ENCODE results near the gene CNTD1.
"Not testable (repeated sequence)": the region's sequence is repeated elsewhere in the genome, so short reads cannot be mapped to it uniquely, and the experiment has no call there.

The CNTD1 gene

GRCh38 chr17:42849031-42849430, 50.4 kb downstream of the CNTD1 start:
- peaks cover 17 to 20% of the 10 kb centered on the region in 2 experiments for H3K36me3 ChIP-seq (ENCODE audit: control insufficient read depth in 1 of 2, insufficient read depth in 2 of 2, low read length in 2 of 2)
- WGBS (ENCODE audit: extremely low coverage, insufficient coverage, insufficient read length) = no CpG with 5 or more reads among the region's 9 CpGs
- no peak overlapping the region for H3K18ac ChIP-seq (ENCODE audit: low read length)
- no peak overlapping the region for H2AFZ ChIP-seq (ENCODE audit: insufficient read depth, low read length, poor library complexity)
- H4K8ac ChIP-seq (ENCODE audit: low read depth, low read length) = no peak overlapping the region
- H4K91ac ChIP-seq (ENCODE audit: low read depth, low read length) = no peak overlapping the region
- H2AK5ac ChIP-seq (ENCODE audit: low read length) = no peak overlapping the region
- H3K23ac ChIP-seq (ENCODE audit: low read length) = no peak overlapping the region
- H3K4me3 ChIP-seq (ENCODE audit: low read depth, low read length) = no peak overlapping the region
- H3K9me3 ChIP-seq (ENCODE audit: insufficient read depth, low read depth, low read length) = no peaks in the 10 kb centered on the region
- H3K79me1 ChIP-seq (ENCODE audit: low read length) = no peaks in the 10 kb centered on the region
- H3K4ac ChIP-seq (ENCODE audit: low read depth, low read length) = no peak overlapping the region
- H3K79me2 ChIP-seq (ENCODE audit: control insufficient read depth, insufficient read depth, low read length, poor library complexity) = no peaks in the 10 kb centered on the region
- no peak overlapping the region for H4K12ac ChIP-seq (ENCODE audit: low read depth, low read length)
- H3K14ac ChIP-seq (ENCODE audit: low read length) = no peak overlapping the region
- no peak overlapping the region for H3K27ac ChIP-seq (ENCODE audit: low read depth, low read length)
- no peaks in the 10 kb centered on the region for H3K4me1 ChIP-seq (ENCODE audit: control insufficient read depth in 1 of 2, insufficient read depth in 2 of 2, low read length in 2 of 2)
- no peak overlapping the region for H3K4me2 ChIP-seq (ENCODE audit: low read length)
- no peak overlapping the region for H2BK12ac ChIP-seq (ENCODE audit: low read length)
- H3K9ac ChIP-seq (ENCODE audit: low read length) = no peak overlapping the region
- DNase-seq = no peak
- H3K27me3 ChIP-seq (ENCODE audit: insufficient read depth, low read length) = no peaks in the 10 kb centered on the region
- H2BK5ac ChIP-seq (ENCODE audit: low read depth, low read length, poor library complexity) = no peak overlapping the region
- H2BK120ac ChIP-seq (ENCODE audit: insufficient read depth, low read length, poor library complexity) = no peak overlapping the region

- H3K27me3 ChIP-seq (ENCODE audit: insufficient read depth, low read length) = no peaks in the 10 kb centered on the region
- H3K9ac ChIP-seq (ENCODE audit: low read length) = no peak overlapping the region
- no peak overlapping the region for H2AFZ ChIP-seq (ENCODE audit: insufficient read depth, low read length, poor library complexity)
- H2AK5ac ChIP-seq (ENCODE audit: low read length) = no peak overlapping the region
- WGBS (ENCODE audit: extremely low coverage, insufficient coverage, insufficient read length) = no CpG with 5 or more reads among the region's 8 CpGs
- H2BK120ac ChIP-seq (ENCODE audit: insufficient read depth, low read length, poor library complexity) = no peak overlapping the region
- no peak overlapping the region for H4K12ac ChIP-seq (ENCODE audit: low read depth, low read length)
- H2BK5ac ChIP-seq (ENCODE audit: low read depth, low read length, poor library complexity) = no peak overlapping the region
- no peak overlapping the region for H3K14ac ChIP-seq (ENCODE audit: low read length)
- H3K79me1 ChIP-seq (ENCODE audit: low read length) = no peaks in the 10 kb centered on the region
- no peak overlapping the region for H3K4ac ChIP-seq (ENCODE audit: low read depth, low read length)
- H3K9me3 ChIP-seq (ENCODE audit: insufficient read depth, low read depth, low read length) = no peaks in the 10 kb centered on the region
- no peak overlapping the region for H3K4me2 ChIP-seq (ENCODE audit: low read length)
- H3K4me3 ChIP-seq (ENCODE audit: low read depth, low read length) = no peak overlapping the region
- H3K18ac ChIP-seq (ENCODE audit: low read length) = no peak overlapping the region
- no peaks in the 10 kb centered on the region for H3K79me2 ChIP-seq (ENCODE audit: control insufficient read depth, insufficient read depth, low read length, poor library complexity)
- H4K91ac ChIP-seq (ENCODE audit: low read depth, low read length) = no peak overlapping the region
- no peaks in the 10 kb centered on the region for H3K4me1 ChIP-seq (ENCODE audit: control insufficient read depth in 1 of 2, insufficient read depth in 2 of 2, low read length in 2 of 2)
- no peak overlapping the region for H2BK12ac ChIP-seq (ENCODE audit: low read length)
- no peak overlapping the region for H3K27ac ChIP-seq (ENCODE audit: low read depth, low read length)
- H4K8ac ChIP-seq (ENCODE audit: low read depth, low read length) = no peak overlapping the region
- peaks cover 11 to 15% of the 10 kb centered on the region in 2 experiments for H3K36me3 ChIP-seq (ENCODE audit: control insufficient read depth in 1 of 2, insufficient read depth in 2 of 2, low read length in 2 of 2)
- no peak for DNase-seq
- H3K23ac ChIP-seq (ENCODE audit: low read length) = no peak overlapping the region
Observed at GRCh38 chr17:42849451-42850181, 51.0 kb downstream of the CNTD1 start.

- no peak within 1 kb of the TSS for H3K18ac ChIP-seq (ENCODE audit: low read length)
- no peak within 1 kb of the TSS for H2BK5ac ChIP-seq (ENCODE audit: low read depth, low read length, poor library complexity)
- H3K4ac ChIP-seq (ENCODE audit: low read depth, low read length) = no peak within 1 kb of the TSS
- H3K9me3 ChIP-seq (ENCODE audit: insufficient read depth, low read depth, low read length) = no peaks in the 10 kb centered on the region
- H3K4me3 ChIP-seq (ENCODE audit: low read depth, low read length) = no peak within 1 kb of the TSS
- no peak within 1 kb of the TSS for H2AFZ ChIP-seq (ENCODE audit: insufficient read depth, low read length, poor library complexity)
- H3K36me3 ChIP-seq (ENCODE audit: control insufficient read depth in 1 of 2, insufficient read depth in 2 of 2, low read length in 2 of 2) = peaks cover 0 to 2% of the 10 kb centered on the region in 2 experiments
- H4K8ac ChIP-seq (ENCODE audit: low read depth, low read length) = no peak within 1 kb of the TSS
- H3K79me2 ChIP-seq (ENCODE audit: control insufficient read depth, insufficient read depth, low read length, poor library complexity) = no peaks in the 10 kb centered on the region
- H2AK5ac ChIP-seq (ENCODE audit: low read length) = no peak within 1 kb of the TSS
- H3K4me1 ChIP-seq (ENCODE audit: control insufficient read depth in 1 of 2, insufficient read depth in 2 of 2, low read length in 2 of 2) = no peaks in the 10 kb centered on the region
- H4K91ac ChIP-seq (ENCODE audit: low read depth, low read length) = no peak within 1 kb of the TSS
- WGBS (ENCODE audit: extremely low coverage, insufficient coverage, insufficient read length) = no CpG with 5 or more reads among the region's 9 CpGs
- no peaks in the 10 kb centered on the region for H3K79me1 ChIP-seq (ENCODE audit: low read length)
- H2BK120ac ChIP-seq (ENCODE audit: insufficient read depth, low read length, poor library complexity) = no peak within 1 kb of the TSS
- H3K27me3 ChIP-seq (ENCODE audit: insufficient read depth, low read length) = no peaks in the 10 kb centered on the region
- no peak for DNase-seq
- H3K4me2 ChIP-seq (ENCODE audit: low read length) = no peak within 1 kb of the TSS
- H2BK12ac ChIP-seq (ENCODE audit: low read length) = no peak within 1 kb of the TSS
- H3K9ac ChIP-seq (ENCODE audit: low read length) = no peak within 1 kb of the TSS
- H3K14ac ChIP-seq (ENCODE audit: low read length) = no peak within 1 kb of the TSS
- H3K27ac ChIP-seq (ENCODE audit: low read depth, low read length) = no peak within 1 kb of the TSS
- no peak within 1 kb of the TSS for H4K12ac ChIP-seq (ENCODE audit: low read depth, low read length)
- H3K23ac ChIP-seq (ENCODE audit: low read length) = no peak within 1 kb of the TSS
Observed at GRCh38 chr17:42850954-42851353, 52.3 kb downstream of the CNTD1 start, which contains the start of gene AOC3. Gene AOC3 (plus strand): TSS chr17:42851199. CDS start chr17:42851344, 145 bp downstream.

GRCh38 chr17:42851371-42852240, 52.9 kb downstream of the CNTD1 start:
- WGBS (ENCODE audit: extremely low coverage, insufficient coverage, insufficient read length) = no CpG with 5 or more reads among the region's 28 CpGs
- H3K36me3 ChIP-seq (ENCODE audit: control insufficient read depth in 1 of 2, insufficient read depth in 2 of 2, low read length in 2 of 2); H3K4ac ChIP-seq (ENCODE audit: low read depth, low read length); H3K14ac ChIP-seq (ENCODE audit: low read length); H2AFZ ChIP-seq (ENCODE audit: insufficient read depth, low read length, poor library complexity); H3K79me1 ChIP-seq (ENCODE audit: low read length); H4K12ac ChIP-seq (ENCODE audit: low read depth, low read length); H2BK120ac ChIP-seq (ENCODE audit: insufficient read depth, low read length, poor library complexity); H3K4me1 ChIP-seq (ENCODE audit: control insufficient read depth in 1 of 2, insufficient read depth in 2 of 2, low read length in 2 of 2); H2BK12ac ChIP-seq (ENCODE audit: low read length); DNase-seq; H3K27ac ChIP-seq (ENCODE audit: low read depth, low read length); H3K9ac ChIP-seq (ENCODE audit: low read length); H3K23ac ChIP-seq (ENCODE audit: low read length); H3K9me3 ChIP-seq (ENCODE audit: insufficient read depth, low read depth, low read length); H4K8ac ChIP-seq (ENCODE audit: low read depth, low read length); H3K79me2 ChIP-seq (ENCODE audit: control insufficient read depth, insufficient read depth, low read length, poor library complexity); H2BK5ac ChIP-seq (ENCODE audit: low read depth, low read length, poor library complexity); H3K4me2 ChIP-seq (ENCODE audit: low read length); H3K18ac ChIP-seq (ENCODE audit: low read length); H4K91ac ChIP-seq (ENCODE audit: low read depth, low read length); H2AK5ac ChIP-seq (ENCODE audit: low read length); H3K27me3 ChIP-seq (ENCODE audit: insufficient read depth, low read length); H3K4me3 ChIP-seq (ENCODE audit: low read depth, low read length): not testable (repeated sequence)

All from trophoblast cell (in vitro differentiated cells and primary cell).